Epithelial cell of esophagus (primary cell): ENCODE results near the gene CST3.

Source experiments
- DNase-seq: peaks from one replicate; pipeline ENCODE4 v3.0.0; 2010; ENCODE audit warnings: low read depth
- H3K4me3 ChIP-seq: 2 replicates; pipeline ENCODE4 v1.5.1; 2011; ENCODE audit warnings: mild to moderate bottlenecking, low read length, control low read depth
- CTCF ChIP-seq: IDR thresholded peaks from 2 replicates; pipeline ENCODE4 v1.5.1; 2011; ENCODE audit warnings: low read depth, mild to moderate bottlenecking, low read length, control low read depth, inconsistent platforms; ENCODE audit not compliant: insufficient read depth; ENCODE audit errors: missing control alignments

Gene CST3

GRCh38 chr20:23679133-23680092 lies 41.7 kb upstream of the CST3 start:
- peak; percentile 61 for DNase-seq
- no peak overlapping the region for H3K4me3 ChIP-seq
- TF ChIP-seq CTCF: no peak

- no peak for DNase-seq
- H3K4me3 ChIP-seq: no peak overlapping the region
- no peak for TF ChIP-seq CTCF
These were observed 35.5 kb upstream of the CST3 start for GRCh38 chr20:23673209-23673608.

- no peak for DNase-seq
- no peak for TF ChIP-seq CTCF
- H3K4me3 ChIP-seq: no peak overlapping the region
These were observed 34.4 kb upstream of the CST3 start for GRCh38 chr20:23672158-23672557.

GRCh38 chr20:23671479-23671878 lies 33.7 kb upstream of the CST3 start:
- no peak for DNase-seq
- no peak for TF ChIP-seq CTCF
- H3K4me3 ChIP-seq: no peak overlapping the region

- TF ChIP-seq CTCF: no peak
- no peak overlapping the region for H3K4me3 ChIP-seq
- no peak for DNase-seq
These were observed 32.6 kb upstream of the CST3 start for GRCh38 chr20:23670361-23670760.

- TF ChIP-seq CTCF: no peak
- no peak overlapping the region for H3K4me3 ChIP-seq
- DNase-seq: no peak
These were observed 32.1 kb upstream of the CST3 start for GRCh38 chr20:23669866-23670265.

- DNase-seq: no peak
- TF ChIP-seq CTCF: no peak
- H3K4me3 ChIP-seq: no peak overlapping the region
These were observed 31.6 kb upstream of the CST3 start for GRCh38 chr20:23669327-23669726.
